ACC112 (cell line): ENCODE data around the gene PRAMEF4.
"Not testable (repeated sequence)": the region's sequence is repeated elsewhere in the genome, so short reads cannot be mapped to it uniquely, and the experiment has no call there.

Experiments used
- H2AFZ ChIP-seq: fragments of 200-600 bp; sonication (generic); one replicate; pipeline ENCODE4 v1.6.0; 2017; ENCODE audit warnings: antibody characterized with exemption, low read length; ENCODE audit not compliant: unreplicated experiment
- H3K27ac ChIP-seq: fragments of 200-600 bp; sonication (generic); 2 replicates; pipeline ENCODE4 v1.5.1; 2014; ENCODE audit warnings: low read depth, mild to moderate bottlenecking, antibody characterized with exemption, low read length, moderate library complexity
- H3K27me3 ChIP-seq: fragments of 200-600 bp; sonication (generic); 2 replicates; pipeline ENCODE4 v1.6.1; 2014; ENCODE audit warnings: mild to moderate bottlenecking, antibody characterized with exemption, low read length, moderate library complexity, mixed read lengths; ENCODE audit not compliant: insufficient read depth
- H3K36me3 ChIP-seq: fragments of 200-600 bp; sonication (generic); 2 replicates; pipeline ENCODE4 v1.6.1; 2016; ENCODE audit warnings: mild to moderate bottlenecking, antibody characterized with exemption, low read length, moderate library complexity, mixed read lengths; ENCODE audit not compliant: insufficient read depth
- H3K4me1 ChIP-seq: fragments of 200-600 bp; sonication (generic); one replicate; pipeline ENCODE4 v1.6.1; 2016; ENCODE audit warnings: low read length, mixed read lengths; ENCODE audit not compliant: insufficient read depth, unreplicated experiment, control insufficient read depth
- H3K4me3 ChIP-seq: fragments of 200-600 bp; sonication (generic); 2 replicates; pipeline ENCODE4 v1.5.1; 2014; ENCODE audit warnings: mild to moderate bottlenecking, low read depth, low read length
- H3K79me2 ChIP-seq: fragments of 200-600 bp; sonication (generic); one replicate; pipeline ENCODE4 v1.6.0; 2016; ENCODE audit warnings: low read length; ENCODE audit not compliant: control insufficient read depth, unreplicated experiment, insufficient read depth

The PRAMEF4 gene

DNA sequence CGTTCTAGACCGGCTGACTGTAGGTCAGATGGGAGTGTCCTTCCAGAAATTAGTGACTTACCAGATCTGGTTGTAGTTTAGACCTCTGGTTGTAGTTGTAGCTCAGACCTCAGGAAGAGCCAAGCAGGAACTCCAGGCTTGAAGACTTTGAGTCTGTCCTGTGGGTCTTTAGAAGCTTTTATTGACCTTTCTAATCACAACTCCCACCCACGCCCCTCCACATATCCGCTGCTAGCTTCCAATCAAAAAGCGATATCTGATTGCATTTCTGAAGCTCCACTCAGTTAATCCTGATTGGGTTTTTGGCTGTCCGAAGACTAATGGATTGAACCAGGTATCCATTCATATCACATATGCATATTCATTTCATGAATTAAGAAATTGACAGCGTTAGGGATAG, 37.4 kb downstream of the PRAMEF4 start, which contains the start of gene HNRNPCL1:
HNRNPCL1 (minus strand) TSS at position 101 of the 400 bp plus-strand sequence. CDS start 431 bp downstream, outside the sequence.
- not testable (repeated sequence) for H3K4me1 ChIP-seq, H3K36me3 ChIP-seq, H3K4me3 ChIP-seq, H3K27me3 ChIP-seq, H2AFZ ChIP-seq, H3K27ac ChIP-seq, H3K79me2 ChIP-seq

DNA sequence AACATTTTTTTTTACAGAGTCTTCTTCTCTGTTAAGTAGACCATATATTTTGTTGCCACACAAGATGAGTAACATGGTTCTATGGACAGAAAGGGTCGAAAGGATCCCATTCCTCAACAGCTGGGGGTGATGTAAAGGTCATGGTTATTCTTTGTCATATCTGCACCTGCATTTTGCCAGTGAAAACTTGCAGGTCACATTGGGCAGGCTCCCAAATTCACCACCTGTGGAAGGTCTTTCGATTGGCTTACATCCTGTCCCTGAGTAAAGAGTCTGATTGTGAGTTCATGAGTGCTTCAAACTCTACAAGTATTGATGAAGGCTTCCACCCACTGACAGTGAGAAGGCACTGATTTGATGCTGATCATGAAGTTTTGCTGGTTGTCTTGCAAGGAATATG, 52.8 kb downstream of the PRAMEF4 start:
- not testable (repeated sequence) for H3K27me3 ChIP-seq, H3K4me3 ChIP-seq, H3K79me2 ChIP-seq, H3K4me1 ChIP-seq, H2AFZ ChIP-seq, H3K27ac ChIP-seq, H3K36me3 ChIP-seq

DNA sequence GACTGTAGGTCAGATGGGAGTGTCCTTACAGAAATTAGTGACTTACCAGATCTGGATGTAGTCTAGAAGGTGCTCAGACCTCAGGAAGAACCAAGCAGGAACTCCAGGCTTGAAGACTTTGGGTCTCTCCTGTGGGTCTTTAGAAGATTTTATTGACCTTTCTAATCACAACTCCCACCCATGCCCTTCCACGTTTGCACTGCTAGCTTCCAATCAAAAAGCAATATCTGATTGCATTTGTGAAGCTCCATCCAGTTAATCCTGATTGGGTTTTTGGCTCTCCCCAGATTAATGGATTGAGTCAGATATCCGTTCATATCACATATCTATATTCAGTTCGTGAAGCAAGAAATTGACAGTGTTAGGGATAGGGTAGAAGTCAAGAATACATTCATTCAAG, 54.7 kb downstream of the PRAMEF4 start, which contains the start of gene PRAMEF11:
PRAMEF11 (minus strand) TSS at position 101 of the 400 bp plus-strand sequence. CDS start 2,621 bp downstream, outside the sequence.
- not testable (repeated sequence) for H3K4me3 ChIP-seq, H2AFZ ChIP-seq, H3K27me3 ChIP-seq, H3K27ac ChIP-seq, H3K79me2 ChIP-seq, H3K4me1 ChIP-seq, H3K36me3 ChIP-seq
